Neural cell (in vitro differentiated cells): ENCODE measurements around the gene ZFR.
A peak's percentile ranks its signal among the peaks of the same experiment; 100 is the strongest.

ENCODE experiments used
- EP300 ChIP-seq: fragments of 450-650 bp; conservative IDR thresholded peaks from 2 replicates; pipeline ENCODE4 v1.6.1; 2014; ENCODE audit warnings: antibody characterized with exemption, mild to moderate bottlenecking, moderate library complexity; ENCODE audit not compliant: poor library complexity, severe bottlenecking
- EZH2 ChIP-seq: fragments of 200-600, 300-800 bp; shearing (Covaris generic), sonication (generic); IDR thresholded peaks from 2 replicates; pipeline ENCODE4 v1.6.1; 2014; ENCODE audit warnings: antibody characterized with exemption, low read length, borderline replicate concordance, mild to moderate bottlenecking; ENCODE audit not compliant: insufficient read depth, poor library complexity, severe bottlenecking
- POLR2AphosphoS5 ChIP-seq: IDR thresholded peaks from 2 replicates; pipeline ENCODE4 v1.6.1; 2012
- RAD21 ChIP-seq: fragments of 450-650 bp; conservative IDR thresholded peaks from 2 replicates; pipeline ENCODE4 v1.6.1; 2014; ENCODE audit warnings: antibody characterized with exemption, mild to moderate bottlenecking, moderate library complexity
- SMC3 ChIP-seq: fragments of 450-650 bp; conservative IDR thresholded peaks from 2 replicates; pipeline ENCODE4 v1.6.1; 2014; ENCODE audit warnings: antibody characterized with exemption, mild to moderate bottlenecking, moderate library complexity; ENCODE audit not compliant: poor library complexity
- TAF1 ChIP-seq: IDR thresholded peaks from 2 replicates; pipeline ENCODE4 v1.6.1; 2012; ENCODE audit warnings: low read depth
- TF ChIP-seq, protein P1 (sequence below): fragments of 450-650 bp; IDR thresholded peaks from 2 replicates; pipeline ENCODE4 v1.5.1; 2014; ENCODE audit warnings: antibody characterized with exemption, mild to moderate bottlenecking, moderate library complexity; ENCODE audit not compliant: poor library complexity, severe bottlenecking
- TF ChIP-seq, protein P2 (sequence below): IDR thresholded peaks from 2 replicates; pipeline ENCODE4 v1.6.1; 2012; ENCODE audit warnings: borderline replicate concordance

DNA sequence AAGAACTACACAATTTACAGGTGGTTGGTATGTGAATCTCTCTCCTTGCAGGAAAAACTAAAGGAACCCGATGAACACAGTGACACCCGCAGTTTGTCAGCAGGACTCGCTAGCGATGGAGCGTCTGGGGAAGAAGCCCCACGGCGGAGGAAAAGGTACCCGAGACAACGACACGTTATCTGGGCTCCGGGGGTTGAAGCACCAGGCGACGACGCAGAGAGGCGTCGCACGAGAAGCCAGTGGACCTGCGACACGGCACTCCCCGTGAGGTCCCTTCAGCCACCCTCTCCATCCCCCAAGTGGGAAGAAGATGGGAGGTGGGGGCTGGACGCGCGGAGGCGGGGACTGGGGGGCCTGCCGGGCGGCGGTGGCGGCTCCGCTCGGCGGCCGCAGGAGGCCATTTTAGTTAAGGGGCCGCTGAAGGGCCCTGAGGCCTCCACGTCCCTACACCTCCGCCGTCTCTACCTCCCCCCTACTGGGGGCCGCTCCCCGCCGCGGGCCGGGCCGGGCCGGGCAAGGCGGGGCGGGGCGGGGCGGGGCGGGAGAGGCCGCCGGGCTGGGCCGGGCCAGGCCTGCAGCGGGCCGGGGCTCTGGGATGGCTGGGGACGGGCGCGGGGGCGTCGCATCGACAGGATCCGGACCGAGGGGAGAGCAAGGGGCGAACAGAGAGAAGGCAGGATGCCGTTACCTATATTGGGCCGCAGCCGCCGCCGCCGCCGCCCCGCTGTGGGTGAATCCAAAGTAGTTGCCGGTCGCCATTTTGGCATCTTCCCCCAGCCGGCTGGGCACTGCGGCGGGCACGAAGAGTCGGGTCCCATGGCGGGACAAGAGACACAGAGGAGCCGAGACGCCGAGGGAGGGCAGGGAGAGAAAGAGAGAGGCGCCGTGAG, 754 bp downstream of the ZFR start:
- TF ChIP-seq, protein P1, sequence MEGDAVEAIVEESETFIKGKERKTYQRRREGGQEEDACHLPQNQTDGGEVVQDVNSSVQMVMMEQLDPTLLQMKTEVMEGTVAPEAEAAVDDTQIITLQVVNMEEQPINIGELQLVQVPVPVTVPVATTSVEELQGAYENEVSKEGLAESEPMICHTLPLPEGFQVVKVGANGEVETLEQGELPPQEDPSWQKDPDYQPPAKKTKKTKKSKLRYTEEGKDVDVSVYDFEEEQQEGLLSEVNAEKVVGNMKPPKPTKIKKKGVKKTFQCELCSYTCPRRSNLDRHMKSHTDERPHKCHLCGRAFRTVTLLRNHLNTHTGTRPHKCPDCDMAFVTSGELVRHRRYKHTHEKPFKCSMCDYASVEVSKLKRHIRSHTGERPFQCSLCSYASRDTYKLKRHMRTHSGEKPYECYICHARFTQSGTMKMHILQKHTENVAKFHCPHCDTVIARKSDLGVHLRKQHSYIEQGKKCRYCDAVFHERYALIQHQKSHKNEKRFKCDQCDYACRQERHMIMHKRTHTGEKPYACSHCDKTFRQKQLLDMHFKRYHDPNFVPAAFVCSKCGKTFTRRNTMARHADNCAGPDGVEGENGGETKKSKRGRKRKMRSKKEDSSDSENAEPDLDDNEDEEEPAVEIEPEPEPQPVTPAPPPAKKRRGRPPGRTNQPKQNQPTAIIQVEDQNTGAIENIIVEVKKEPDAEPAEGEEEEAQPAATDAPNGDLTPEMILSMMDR, result peak; percentile 30
- no peak for TF ChIP-seq EZH2
- no peak for TF ChIP-seq POLR2AphosphoS5
- TF ChIP-seq TAF1, result no peak
- TF ChIP-seq EP300, result no peak
- peak; percentile 31 for TF ChIP-seq RAD21
- TF ChIP-seq SMC3, result peak; percentile 52
- TF ChIP-seq, protein P2, sequence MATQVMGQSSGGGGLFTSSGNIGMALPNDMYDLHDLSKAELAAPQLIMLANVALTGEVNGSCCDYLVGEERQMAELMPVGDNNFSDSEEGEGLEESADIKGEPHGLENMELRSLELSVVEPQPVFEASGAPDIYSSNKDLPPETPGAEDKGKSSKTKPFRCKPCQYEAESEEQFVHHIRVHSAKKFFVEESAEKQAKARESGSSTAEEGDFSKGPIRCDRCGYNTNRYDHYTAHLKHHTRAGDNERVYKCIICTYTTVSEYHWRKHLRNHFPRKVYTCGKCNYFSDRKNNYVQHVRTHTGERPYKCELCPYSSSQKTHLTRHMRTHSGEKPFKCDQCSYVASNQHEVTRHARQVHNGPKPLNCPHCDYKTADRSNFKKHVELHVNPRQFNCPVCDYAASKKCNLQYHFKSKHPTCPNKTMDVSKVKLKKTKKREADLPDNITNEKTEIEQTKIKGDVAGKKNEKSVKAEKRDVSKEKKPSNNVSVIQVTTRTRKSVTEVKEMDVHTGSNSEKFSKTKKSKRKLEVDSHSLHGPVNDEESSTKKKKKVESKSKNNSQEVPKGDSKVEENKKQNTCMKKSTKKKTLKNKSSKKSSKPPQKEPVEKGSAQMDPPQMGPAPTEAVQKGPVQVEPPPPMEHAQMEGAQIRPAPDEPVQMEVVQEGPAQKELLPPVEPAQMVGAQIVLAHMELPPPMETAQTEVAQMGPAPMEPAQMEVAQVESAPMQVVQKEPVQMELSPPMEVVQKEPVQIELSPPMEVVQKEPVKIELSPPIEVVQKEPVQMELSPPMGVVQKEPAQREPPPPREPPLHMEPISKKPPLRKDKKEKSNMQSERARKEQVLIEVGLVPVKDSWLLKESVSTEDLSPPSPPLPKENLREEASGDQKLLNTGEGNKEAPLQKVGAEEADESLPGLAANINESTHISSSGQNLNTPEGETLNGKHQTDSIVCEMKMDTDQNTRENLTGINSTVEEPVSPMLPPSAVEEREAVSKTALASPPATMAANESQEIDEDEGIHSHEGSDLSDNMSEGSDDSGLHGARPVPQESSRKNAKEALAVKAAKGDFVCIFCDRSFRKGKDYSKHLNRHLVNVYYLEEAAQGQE, result no peak
